HG02852 (cell line): Measurements from ENCODE around the gene FKBP6.
"Not testable (repeated sequence)": the region's sequence is repeated elsewhere in the genome, so short reads cannot be mapped to it uniquely, and the experiment has no call there.

Experiments used
- ATAC-seq: cut with Tn5 transposase; IDR thresholded peaks from one replicate; pipeline ENCODE4 v1.9.1; 2021; ENCODE audit warnings: mild to moderate bottlenecking, moderate library complexity; ENCODE audit not compliant: unreplicated experiment

The FKBP6 gene

GRCh38 chr7:73323434-73324080 is 4.4 kb upstream of the FKBP6 start:
- ATAC-seq, result not testable (repeated sequence)

- ATAC-seq, result not testable (repeated sequence)
Measured at GRCh38 chr7:73324081-73324845, 3.7 kb upstream of the FKBP6 start.

GRCh38 chr7:73325424-73325823 is 2.5 kb upstream of the FKBP6 start:
- ATAC-seq, result not testable (repeated sequence)

GRCh38 chr7:73327449-73327848 is 512 bp upstream of the FKBP6 start:
- ATAC-seq, result not testable (repeated sequence)

GRCh38 chr7:73328696-73329095 is 735 bp downstream of the FKBP6 start:
- ATAC-seq, result no peak

- ATAC-seq, result no peak
Measured at GRCh38 chr7:73329861-73330581, 2.1 kb downstream of the FKBP6 start.

GRCh38 chr7:73330772-73331171 is 2.8 kb downstream of the FKBP6 start:
- no peak for ATAC-seq

- ATAC-seq, result no peak
Measured at GRCh38 chr7:73332447-73332846, 4.5 kb downstream of the FKBP6 start.

GRCh38 chr7:73338321-73338720 is 10.4 kb downstream of the FKBP6 start:
- no peak for ATAC-seq

- ATAC-seq, result no peak
Measured at GRCh38 chr7:73340514-73340913, 12.6 kb downstream of the FKBP6 start.

- ATAC-seq, result no peak
Measured at GRCh38 chr7:73341877-73342276, 13.9 kb downstream of the FKBP6 start.

GRCh38 chr7:73342645-73343044 is 14.7 kb downstream of the FKBP6 start:
- no peak for ATAC-seq

GRCh38 chr7:73343671-73344380 is 15.9 kb downstream of the FKBP6 start:
- ATAC-seq, result no peak

GRCh38 chr7:73345538-73345937 is 17.6 kb downstream of the FKBP6 start:
- ATAC-seq, result no peak

GRCh38 chr7:73345951-73346350 is 18.0 kb downstream of the FKBP6 start:
- no peak for ATAC-seq

GRCh38 chr7:73349763-73350162 is 21.8 kb downstream of the FKBP6 start:
- ATAC-seq, result no peak

GRCh38 chr7:73350306-73351068 is 22.5 kb downstream of the FKBP6 start:
- no peak for ATAC-seq

GRCh38 chr7:73351447-73352167 is 23.6 kb downstream of the FKBP6 start:
- no peak for ATAC-seq

- ATAC-seq, result no peak
Measured at GRCh38 chr7:73352784-73353183, 24.8 kb downstream of the FKBP6 start.

GRCh38 chr7:73353243-73353642 is 25.3 kb downstream of the FKBP6 start:
- no peak for ATAC-seq
